IMR-90 (cell line): ENCODE results near the gene MGAT5B. TPM values are rescaled to one million over a fixed set of nuclear protein-coding genes. Genes with fewer than 3 reads are reported as not detected.

Experiments used
- ATAC-seq: fragments of 200-7000 bp; cut with Tn5 transposase; 2 replicates; pipeline ENCODE4 v1.9.1; 2020; ENCODE audit warnings: low read depth, mild to moderate bottlenecking, moderate library complexity
- BruUV-seq: library from RNA; stranded (reverse); fragments of 400-500 nt; replicated peaks from 2 replicates; lab custom pipeline; 2021; lab: Mats Ljungman, UMichigan
- CTCF ChIA-PET: fragments of 300-600 bp; formaldehyde crosslinking; extraction: SDS; loops from one replicate; lab custom pipeline; 2021; ENCODE audit warnings: antibody characterized with exemption; lab: Yijun Ruan, JAX
- POLR2A ChIA-PET: fragments of 300-600 bp; sonication (Branson Sonifier 250); formaldehyde crosslinking; loops from one replicate; lab custom pipeline; 2022; ENCODE audit warnings: antibody characterized with exemption; ENCODE audit not compliant: unreplicated experiment; lab: Charles Lee
- DNase-seq: peaks from one replicate; pipeline ENCODE4 v3.0.0; 2013
- H2AFZ ChIP-seq: replicated peaks from 2 replicates; pipeline ENCODE3; 2013; ENCODE audit warnings: low read length, mild to moderate bottlenecking; ENCODE audit not compliant: poor library complexity
- H2AK5ac ChIP-seq: 2 replicates; pipeline ENCODE4 v1.6.1; 2013; ENCODE audit warnings: low read depth, low read length, inconsistent platforms
- H2AK9ac ChIP-seq: replicated peaks from 2 replicates; pipeline ENCODE3; 2013; ENCODE audit warnings: mild to moderate bottlenecking, low read depth, low read length, moderate library complexity; ENCODE audit not compliant: poor library complexity
- H2BK120ac ChIP-seq: 2 replicates; pipeline ENCODE4 v1.6.1; 2013; ENCODE audit warnings: low read depth, low read length, inconsistent platforms
- H2BK15ac ChIP-seq: 3 replicates; pipeline ENCODE4 v1.6.1; 2013; ENCODE audit warnings: low read depth, low read length, inconsistent platforms
- H2BK20ac ChIP-seq: 2 replicates; pipeline ENCODE4 v1.6.1; 2013; ENCODE audit warnings: low read depth, mild to moderate bottlenecking, inconsistent platforms, low read length, moderate library complexity
- H2BK5ac ChIP-seq: 2 replicates; pipeline ENCODE4 v1.6.1; 2013; ENCODE audit warnings: mild to moderate bottlenecking, low read depth, low read length, inconsistent platforms; ENCODE audit not compliant: poor library complexity, severe bottlenecking
- H3K14ac ChIP-seq: replicated peaks from 2 replicates; pipeline ENCODE4 v1.6.1; 2013; ENCODE audit warnings: low read depth, low read length, inconsistent platforms
- H3K18ac ChIP-seq: 2 replicates; pipeline ENCODE4 v1.6.1; 2013; ENCODE audit warnings: low read depth, low read length, control low read depth
- H3K23ac ChIP-seq: 2 replicates; pipeline ENCODE4 v1.6.1; 2013; ENCODE audit warnings: low read depth, low read length, inconsistent platforms
- H3K27ac ChIP-seq: 2 replicates; pipeline ENCODE4 v1.5.1; 2013; ENCODE audit warnings: mild to moderate bottlenecking, control low read depth, low read length; ENCODE audit not compliant: insufficient read depth
- H3K27me3 ChIP-seq: 2 replicates; pipeline ENCODE4 v1.6.1; 2013; ENCODE audit warnings: low read length; ENCODE audit not compliant: control insufficient read depth, insufficient read depth
- H3K36me3 ChIP-seq: 2 replicates; pipeline ENCODE4 v1.6.1; 2013; ENCODE audit warnings: low read length, mixed read lengths; ENCODE audit not compliant: control insufficient read depth, insufficient read depth
- H3K4ac ChIP-seq: 2 replicates; pipeline ENCODE4 v1.6.1; 2013; ENCODE audit warnings: low read depth, low read length, inconsistent platforms
- H3K4me1 ChIP-seq: 2 replicates; pipeline ENCODE4 v1.6.1; 2013; ENCODE audit warnings: low read length, mixed read lengths; ENCODE audit not compliant: control insufficient read depth, insufficient read depth
- H3K4me2 ChIP-seq: 2 replicates; pipeline ENCODE4 v1.6.1; 2013; ENCODE audit warnings: low read depth, mild to moderate bottlenecking, control low read depth, low read length, moderate library complexity
- H3K4me3 ChIP-seq: 2 replicates; pipeline ENCODE4 v1.5.1; 2013; ENCODE audit warnings: low read depth, mild to moderate bottlenecking, control low read depth, low read length, moderate library complexity; ENCODE audit not compliant: insufficient read depth
- H3K56ac ChIP-seq: 2 replicates; pipeline ENCODE4 v1.6.1; 2013; ENCODE audit warnings: low read length, inconsistent platforms; ENCODE audit not compliant: insufficient read depth; ENCODE audit errors: extremely low read depth
- H3K79me1 ChIP-seq, 2 experiments: 2 replicates each; pipeline ENCODE4 v1.6.1; 2013; ENCODE audit warnings: low read length in 2 of 2, inconsistent platforms in 1 of 2, low read depth in 1 of 2
- H3K9ac ChIP-seq: 2 replicates; pipeline ENCODE4 v1.6.1; 2013; ENCODE audit warnings: low read depth, low read length, control low read depth
- H3K9me1 ChIP-seq: 2 replicates; pipeline ENCODE4 v1.6.1; 2013; ENCODE audit warnings: low read length, inconsistent platforms; ENCODE audit not compliant: insufficient read depth
- H3K9me3 ChIP-seq: 2 replicates; pipeline ENCODE4 v1.6.1; 2013; ENCODE audit warnings: low read length; ENCODE audit not compliant: control insufficient read depth, insufficient read depth
- H4K20me1 ChIP-seq: 2 replicates; pipeline ENCODE4 v1.6.1; 2013; ENCODE audit warnings: low read length, inconsistent platforms; ENCODE audit not compliant: insufficient read depth
- H4K5ac ChIP-seq: 2 replicates; pipeline ENCODE4 v1.6.1; 2013; ENCODE audit warnings: mild to moderate bottlenecking, low read depth, low read length, control low read depth
- H4K8ac ChIP-seq, 2 experiments: 2 replicates each; pipeline ENCODE4 v1.6.1; 2013; ENCODE audit warnings: low read depth in 2 of 2, low read length in 2 of 2, control low read depth in 1 of 2, inconsistent platforms in 1 of 2
- H4K91ac ChIP-seq: 2 replicates; pipeline ENCODE4 v1.6.1; 2013; ENCODE audit warnings: low read depth, low read length, inconsistent platforms; ENCODE audit not compliant: insufficient read depth
- BHLHE40 ChIP-seq: fragments of 150-350 bp; IDR thresholded peaks from 2 replicates; pipeline ENCODE4 v1.6.1; 2016; ENCODE audit warnings: mild to moderate bottlenecking, low read depth, low read length
- CEBPB ChIP-seq: IDR thresholded peaks from 2 replicates; pipeline ENCODE4 v1.6.1; 2012; ENCODE audit warnings: low read depth, low read length, improper control_type of control experiment
- CHD1 ChIP-seq: IDR thresholded peaks from 2 replicates; pipeline ENCODE4 v1.6.1; 2012; ENCODE audit warnings: low read depth, low read length, improper control_type of control experiment
- CTCF ChIP-seq: conservative IDR thresholded peaks from 2 replicates; pipeline ENCODE4 v1.5.1; 2012; ENCODE audit warnings: mild to moderate bottlenecking, low read depth, low read length, improper control_type of control experiment
- FOS ChIP-seq: fragments of 150-350 bp; IDR thresholded peaks from 2 replicates; pipeline ENCODE4 v1.6.1; 2016; ENCODE audit warnings: low read depth, low read length
- MAFK ChIP-seq: IDR thresholded peaks from 2 replicates; pipeline ENCODE4 v1.6.1; 2012; ENCODE audit warnings: low read depth, low read length, improper control_type of control experiment
- MAZ ChIP-seq: IDR thresholded peaks from 2 replicates; pipeline ENCODE4 v1.6.1; 2012; ENCODE audit warnings: low read depth, mild to moderate bottlenecking, low read length, improper control_type of control experiment, moderate library complexity, borderline replicate concordance
- MXI1 ChIP-seq: IDR thresholded peaks from 2 replicates; pipeline ENCODE4 v1.6.1; 2012; ENCODE audit warnings: low read depth, mild to moderate bottlenecking, low read length, moderate library complexity, borderline replicate concordance
- NFE2L2 ChIP-seq: fragments of 150-350 bp; IDR thresholded peaks from 2 replicates; pipeline ENCODE4 v1.6.1; 2016; ENCODE audit warnings: low read depth, mild to moderate bottlenecking, low read length
- POLR2A ChIP-seq: IDR thresholded peaks from 2 replicates; pipeline ENCODE4 v1.6.1; 2012; ENCODE audit warnings: mild to moderate bottlenecking, low read depth, low read length
- RAD21 ChIP-seq: IDR thresholded peaks from 2 replicates; pipeline ENCODE4 v1.6.1; 2012; ENCODE audit warnings: low read length, improper control_type of control experiment
- RCOR1 ChIP-seq: IDR thresholded peaks from 2 replicates; pipeline ENCODE4 v1.6.1; 2012; ENCODE audit warnings: mild to moderate bottlenecking, low read length, improper control_type of control experiment; ENCODE audit not compliant: insufficient replicate concordance
- RFX5 ChIP-seq: IDR thresholded peaks from 2 replicates; pipeline ENCODE4 v1.8.0; 2012; ENCODE audit warnings: low read depth, mild to moderate bottlenecking, low read length, moderate library complexity
- SMC3 ChIP-seq: fragments of 150-350 bp; IDR thresholded peaks from 2 replicates; pipeline ENCODE4 v1.6.1; 2016; ENCODE audit warnings: low read depth, mild to moderate bottlenecking, antibody characterized with exemption, low read length, moderate library complexity
- WGBS, 2 experiments: methylation state at CpG; one replicate each; pipeline versions ENCODE4 v1.1.5 to v1.1.7; 2013; ENCODE audit warnings: missing lambda C conversion rate in 2 of 2; ENCODE audit not compliant: insufficient read length in 1 of 2; ENCODE audit errors: extremely low coverage in 2 of 2; 5-methylcytosine and 5-hydroxymethylcytosine counted together
- dilution Hi-C: fragments of 300-500 bp; cut with HindIII; formaldehyde crosslinking; loops from one replicate; pipeline ENCODE4 v1.14.3; 2018; ENCODE audit warnings: low sequenced_read_pairs; ENCODE audit not compliant: unreplicated experiment
- in situ Hi-C: fragments of 300-500 bp; cut with MboI; formaldehyde crosslinking; loops from 3 replicates; pipeline ENCODE4 v1.14.3; 2019; ENCODE audit warnings: low sequenced_read_pairs, inconsistent platforms, mixed read lengths
- intact Hi-C: fragments of 100-400 bp; cut with micrococcal nuclease; formaldehyde crosslinking; loops from 2 replicates; pipeline ENCODE4 v1.10.0; 2022
- polyA plus RNA-seq, 3 experiments: library from polyadenylated mRNA; depleted of rRNA; stranded (reverse); fragments of >200 nt; gene quantifications; 2 replicates each; pipeline ENCODE4 v1.2.3, GENCODE V29; 2012; ENCODE audit warnings: low replicate concordance in 1 of 3
- total RNA-seq: library from RNA; depleted of rRNA; stranded (reverse); fragments of >200 nt; gene quantifications from 2 replicates; pipeline ENCODE4 v1.2.3, GENCODE V29; 2012
- TF ChIP-seq, protein P1 (sequence below): fragments of 150-350 bp; IDR thresholded peaks from 2 replicates; pipeline ENCODE4 v1.6.1; 2016; ENCODE audit warnings: low read depth, mild to moderate bottlenecking, low read length, moderate library complexity, borderline replicate concordance
- TF ChIP-seq, protein P2 (sequence below): fragments of 150-350 bp; IDR thresholded peaks from 2 replicates; pipeline ENCODE4 v1.6.1; 2017; ENCODE audit warnings: mild to moderate bottlenecking, antibody characterized with exemption, low read length, low read depth

The MGAT5B gene
- total and polyA plus RNA-seq, 2 of the 4 experiments (the other 2 are of a cell fraction) = 0.54 to 2.0 TPM

DNA sequence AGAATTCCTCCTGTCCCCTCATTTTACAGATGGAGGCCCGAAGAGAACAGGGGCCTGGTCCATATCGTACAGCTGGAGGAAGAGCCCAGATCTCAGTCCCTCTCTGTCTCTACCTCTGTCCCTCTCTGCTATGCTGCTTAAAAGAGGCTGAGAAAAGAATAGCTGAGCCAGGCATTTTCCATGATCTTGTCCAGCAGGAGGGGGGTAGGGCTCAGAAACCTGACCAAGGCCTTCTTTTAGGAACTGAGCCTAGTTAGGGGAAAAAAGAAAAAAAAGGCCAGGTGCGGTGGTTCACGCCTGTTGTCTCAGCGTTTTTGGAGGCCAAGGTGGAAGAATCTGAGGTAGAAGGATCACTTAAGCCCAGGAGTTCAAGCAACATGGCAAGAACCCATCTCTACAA, 84.2 kb downstream of the MGAT5B start:
- no peak for TF ChIP-seq MAFK
- no peak for TF ChIP-seq RCOR1
- TF ChIP-seq POLR2A = no peak
- TF ChIP-seq, protein P1, sequence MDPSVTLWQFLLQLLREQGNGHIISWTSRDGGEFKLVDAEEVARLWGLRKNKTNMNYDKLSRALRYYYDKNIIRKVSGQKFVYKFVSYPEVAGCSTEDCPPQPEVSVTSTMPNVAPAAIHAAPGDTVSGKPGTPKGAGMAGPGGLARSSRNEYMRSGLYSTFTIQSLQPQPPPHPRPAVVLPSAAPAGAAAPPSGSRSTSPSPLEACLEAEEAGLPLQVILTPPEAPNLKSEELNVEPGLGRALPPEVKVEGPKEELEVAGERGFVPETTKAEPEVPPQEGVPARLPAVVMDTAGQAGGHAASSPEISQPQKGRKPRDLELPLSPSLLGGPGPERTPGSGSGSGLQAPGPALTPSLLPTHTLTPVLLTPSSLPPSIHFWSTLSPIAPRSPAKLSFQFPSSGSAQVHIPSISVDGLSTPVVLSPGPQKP = no peak
- TF ChIP-seq FOS = no peak
- no peak for TF ChIP-seq NFE2L2
- TF ChIP-seq CEBPB = no peak
- TF ChIP-seq RFX5 = no peak
- TF ChIP-seq, protein P2, sequence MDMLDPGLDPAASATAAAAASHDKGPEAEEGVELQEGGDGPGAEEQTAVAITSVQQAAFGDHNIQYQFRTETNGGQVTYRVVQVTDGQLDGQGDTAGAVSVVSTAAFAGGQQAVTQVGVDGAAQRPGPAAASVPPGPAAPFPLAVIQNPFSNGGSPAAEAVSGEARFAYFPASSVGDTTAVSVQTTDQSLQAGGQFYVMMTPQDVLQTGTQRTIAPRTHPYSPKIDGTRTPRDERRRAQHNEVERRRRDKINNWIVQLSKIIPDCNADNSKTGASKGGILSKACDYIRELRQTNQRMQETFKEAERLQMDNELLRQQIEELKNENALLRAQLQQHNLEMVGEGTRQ = no peak
- no peak for TF ChIP-seq CTCF
- no peak for TF ChIP-seq RAD21
- no peak for TF ChIP-seq BHLHE40
- no peak for TF ChIP-seq SMC3
- no peak for TF ChIP-seq MXI1
- no peak for TF ChIP-seq MAZ
- no peak for TF ChIP-seq CHD1
- Histone ChIP-seq H3K9ac (no peak overlapping the region), H2AK5ac (no peak overlapping the region), H2BK120ac (no peak overlapping the region), H4K5ac (no peak overlapping the region), H2BK5ac (no peak overlapping the region), H3K79me1 (no peaks in the 10 kb centered on the region), H3K9me1 (no peaks in the 10 kb centered on the region), H3K27ac (no peak overlapping the region), H3K56ac (no peak overlapping the region), H3K4me3 (no peak overlapping the region), H3K4ac (no peak overlapping the region), H3K4me2 (no peak overlapping the region), H4K91ac (no peak overlapping the region), H4K20me1 (no peaks in the 10 kb centered on the region), H3K27me3 (peaks cover 15% of the 10 kb centered on the region; the same call in 1 of the 2 replicates), H3K14ac (no peak overlapping the region), H2AK9ac (no peak overlapping the region), H2BK20ac (no peak overlapping the region), H2BK15ac (no peak overlapping the region), H4K8ac (no peak overlapping the region), H3K4me1 (no peaks in the 10 kb centered on the region), H2AFZ (no peak overlapping the region), H3K9me3 (no peaks in the 10 kb centered on the region), H3K23ac (no peak overlapping the region), H3K36me3 (no peaks in the 10 kb centered on the region), H3K18ac (no peak overlapping the region)
- intact Hi-C loops (no loop called here), dilution Hi-C loops (no loop called here), in situ Hi-C loops (no loop called here)
- no TSS peak for BruUV-seq
- no CpG with 5 or more reads among the region's 5 CpGs for WGBS, 2 experiments
- CTCF ChIA-PET = no interaction called here
- no peak for ATAC-seq
- DNase-seq = no peak
- POLR2A ChIA-PET = no interaction called here
